AG09319 (cell line): ENCODE measurements around the gene E2F4.
A peak's percentile ranks its signal among the peaks of the same experiment; 100 is the strongest.

Source experiments
- DNase-seq: peaks from one replicate; pipeline ENCODE4 v3.0.0-alpha.2; 2010; ENCODE audit warnings: low read depth; ENCODE audit errors: extremely low read depth
- CTCF ChIP-seq: IDR thresholded peaks from 2 replicates; pipeline ENCODE4 v1.5.1; 2011; ENCODE audit warnings: low read depth, mild to moderate bottlenecking, inconsistent platforms, low read length, moderate library complexity

The E2F4 gene

GRCh38 chr16:67179421-67180080, 12.4 kb upstream of the E2F4 start:
- DNase-seq, result no peak
- TF ChIP-seq CTCF, result peak; percentile 3; the same call in 1 of the 2 replicates

GRCh38 chr16:67180166-67180565, 11.8 kb upstream of the E2F4 start:
- TF ChIP-seq CTCF, result no peak
- no peak for DNase-seq

- DNase-seq, result peak; percentile 44
- no peak for TF ChIP-seq CTCF
Observed at GRCh38 chr16:67181346-67181745, 10.6 kb upstream of the E2F4 start.

GRCh38 chr16:67182288-67182687, 9.7 kb upstream of the E2F4 start:
- no peak for TF ChIP-seq CTCF
- no peak for DNase-seq

- TF ChIP-seq CTCF, result no peak
- no peak for DNase-seq
Observed at GRCh38 chr16:67183284-67183626, 8.7 kb upstream of the E2F4 start.

- peak; percentile 93 for DNase-seq
- TF ChIP-seq CTCF, result no peak
Observed at GRCh38 chr16:67183627-67184452, 8.1 kb upstream of the E2F4 start, which contains the start of gene MATCAP1. MATCAP1 (minus strand) TSS chr16:67183963; CDS start chr16:67180610, 3,353 bp downstream.

GRCh38 chr16:67184453-67184994, 7.4 kb upstream of the E2F4 start:
- DNase-seq, result no peak
- TF ChIP-seq CTCF, result no peak
